Transverse colon (tissue), 4 donors: ENCODE data around the gene CALM3.

Experiments used
- EP300 ChIP-seq: sonication (generic); formaldehyde crosslinking; IDR thresholded peaks from one replicate; pipeline ENCODE4 v1.6.1; 2017; ENCODE audit warnings: antibody characterized with exemption, low read depth
- POLR2A ChIP-seq: fragments of 450-650 bp; IDR thresholded peaks from one replicate; pipeline ENCODE4 v1.6.1; 2016; ENCODE audit warnings: antibody characterized with exemption, mild to moderate bottlenecking, moderate library complexity
- POLR2AphosphoS5 ChIP-seq, 3 donors: sonication (generic); formaldehyde crosslinking; IDR thresholded peaks; one replicate each; pipeline ENCODE4 v1.6.1; 2016; ENCODE audit warnings: antibody characterized with exemption in 3 of 3
- TF ChIP-seq, protein P1 (sequence below), 5 experiments: fragments of 200-600 bp in 3 of 5; fragments of 450-650 bp in 2 of 5; sonication (generic) in 3 of 5; IDR thresholded peaks; 1 replicate in 2 of 5; 2 replicates in 3 of 5; pipeline ENCODE4 v1.5.1; 2016 to 2017; ENCODE audit warnings: antibody characterized with exemption in 5 of 5, inconsistent platforms in 3 of 5, mild to moderate bottlenecking in 2 of 5, moderate library complexity in 1 of 5

DNA sequence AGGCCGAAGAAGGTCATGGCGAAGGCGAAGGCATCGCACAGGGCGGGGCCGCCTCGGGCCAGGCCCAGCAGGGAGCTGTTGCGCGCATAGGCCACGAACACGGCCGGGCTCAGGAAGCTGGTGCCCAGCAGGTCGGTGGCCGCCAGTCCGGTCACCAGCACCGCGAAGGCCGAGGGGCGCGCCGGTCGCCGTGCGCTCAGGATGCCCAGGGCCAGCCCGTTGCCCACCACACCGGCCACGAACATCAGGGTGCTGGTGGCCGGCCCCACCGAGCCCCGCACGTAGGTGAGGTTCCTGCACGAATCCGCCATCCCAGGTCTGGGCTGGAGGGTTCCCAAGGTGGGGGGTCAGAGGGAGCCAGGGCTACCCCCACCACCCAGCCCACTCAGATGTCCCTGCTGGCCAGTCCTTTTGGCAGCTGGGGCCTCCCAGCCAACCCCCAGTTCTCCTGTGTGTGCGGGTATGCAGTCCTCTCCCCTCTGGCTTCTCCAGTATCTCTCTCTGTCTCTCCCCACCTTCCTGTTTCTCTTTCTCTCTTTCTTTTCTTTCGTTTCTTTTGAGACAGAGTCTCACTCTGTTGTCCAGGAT is 22.9 kb downstream of the CALM3 start:
- TF ChIP-seq, protein P1, sequence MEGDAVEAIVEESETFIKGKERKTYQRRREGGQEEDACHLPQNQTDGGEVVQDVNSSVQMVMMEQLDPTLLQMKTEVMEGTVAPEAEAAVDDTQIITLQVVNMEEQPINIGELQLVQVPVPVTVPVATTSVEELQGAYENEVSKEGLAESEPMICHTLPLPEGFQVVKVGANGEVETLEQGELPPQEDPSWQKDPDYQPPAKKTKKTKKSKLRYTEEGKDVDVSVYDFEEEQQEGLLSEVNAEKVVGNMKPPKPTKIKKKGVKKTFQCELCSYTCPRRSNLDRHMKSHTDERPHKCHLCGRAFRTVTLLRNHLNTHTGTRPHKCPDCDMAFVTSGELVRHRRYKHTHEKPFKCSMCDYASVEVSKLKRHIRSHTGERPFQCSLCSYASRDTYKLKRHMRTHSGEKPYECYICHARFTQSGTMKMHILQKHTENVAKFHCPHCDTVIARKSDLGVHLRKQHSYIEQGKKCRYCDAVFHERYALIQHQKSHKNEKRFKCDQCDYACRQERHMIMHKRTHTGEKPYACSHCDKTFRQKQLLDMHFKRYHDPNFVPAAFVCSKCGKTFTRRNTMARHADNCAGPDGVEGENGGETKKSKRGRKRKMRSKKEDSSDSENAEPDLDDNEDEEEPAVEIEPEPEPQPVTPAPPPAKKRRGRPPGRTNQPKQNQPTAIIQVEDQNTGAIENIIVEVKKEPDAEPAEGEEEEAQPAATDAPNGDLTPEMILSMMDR (IDR thresholded peaks at IDR 0.05) = no peak
- no peak for TF ChIP-seq POLR2A
- no peak for TF ChIP-seq POLR2AphosphoS5 (IDR thresholded peaks at IDR 0.05)
- TF ChIP-seq EP300 = no peak
